Rectal smooth muscle tissue (tissue), 1 donor: ENCODE results near the gene AHDC1.

Experiments used
- H3K27ac ChIP-seq: one replicate; pipeline ENCODE4 v1.7.0; 2013; ENCODE audit warnings: low read depth, low read length, inconsistent platforms
- H3K27me3 ChIP-seq: one replicate; pipeline ENCODE4 v1.7.0; 2013; ENCODE audit warnings: low read length; ENCODE audit not compliant: control insufficient read depth, insufficient read depth
- H3K36me3 ChIP-seq: one replicate; pipeline ENCODE4 v1.7.0; 2013; ENCODE audit warnings: low read length; ENCODE audit not compliant: control insufficient read depth, insufficient read depth
- H3K4me1 ChIP-seq: one replicate; pipeline ENCODE4 v1.7.0; 2013; ENCODE audit warnings: low read length; ENCODE audit not compliant: control insufficient read depth, insufficient read depth
- H3K4me3 ChIP-seq: one replicate; pipeline ENCODE4 v1.7.0; 2013; ENCODE audit warnings: low read length
- H3K9ac ChIP-seq: one replicate; pipeline ENCODE4 v1.7.0; 2013; ENCODE audit warnings: low read length

AHDC1 gene

DNA sequence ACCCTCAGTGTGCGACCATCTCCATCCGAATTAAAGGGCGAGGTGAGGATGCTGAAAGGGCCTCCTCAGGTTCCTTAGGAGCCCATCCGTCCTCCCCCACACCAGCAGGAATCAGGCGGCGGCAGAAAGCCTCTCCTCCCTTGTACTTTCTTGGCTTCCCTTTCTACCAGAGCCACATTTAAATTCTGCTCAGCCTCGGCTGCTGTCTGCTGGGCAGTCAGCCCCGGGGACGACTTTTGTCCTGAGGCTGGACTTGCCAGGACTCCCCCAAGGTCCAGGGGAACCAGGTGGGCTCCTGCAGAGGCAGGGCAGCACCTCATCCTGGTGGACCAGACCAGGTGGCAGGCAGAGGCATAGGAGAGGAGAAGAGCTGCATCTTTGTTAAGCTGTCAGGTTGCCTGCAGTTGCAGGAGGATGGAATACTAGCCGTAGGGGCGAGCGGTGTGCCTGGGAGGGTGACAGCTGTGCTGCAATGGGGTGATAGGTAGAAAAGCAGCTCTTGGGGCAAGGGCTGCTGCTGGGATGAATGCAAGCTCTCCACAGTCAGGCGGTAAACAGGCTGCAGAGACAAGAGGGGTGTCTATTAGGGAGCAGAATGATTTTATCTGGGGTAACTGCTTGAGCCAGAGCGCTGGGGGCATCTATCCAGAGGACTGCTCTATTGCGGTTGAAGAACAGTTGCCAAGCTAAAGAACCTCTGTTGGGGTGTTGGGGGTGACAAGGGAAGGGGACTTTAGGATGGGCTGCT lies 67.8 kb downstream of the AHDC1 start:
- H3K4me1 ChIP-seq = peaks cover 42% of the 10 kb centered on the region
- H3K27ac ChIP-seq = peak overlapping the region; percentile 83
- H3K27me3 ChIP-seq = no peaks in the 10 kb centered on the region
- H3K9ac ChIP-seq = no peak overlapping the region
- H3K36me3 ChIP-seq = peaks cover 4% of the 10 kb centered on the region
- H3K4me3 ChIP-seq = no peak overlapping the region

DNA sequence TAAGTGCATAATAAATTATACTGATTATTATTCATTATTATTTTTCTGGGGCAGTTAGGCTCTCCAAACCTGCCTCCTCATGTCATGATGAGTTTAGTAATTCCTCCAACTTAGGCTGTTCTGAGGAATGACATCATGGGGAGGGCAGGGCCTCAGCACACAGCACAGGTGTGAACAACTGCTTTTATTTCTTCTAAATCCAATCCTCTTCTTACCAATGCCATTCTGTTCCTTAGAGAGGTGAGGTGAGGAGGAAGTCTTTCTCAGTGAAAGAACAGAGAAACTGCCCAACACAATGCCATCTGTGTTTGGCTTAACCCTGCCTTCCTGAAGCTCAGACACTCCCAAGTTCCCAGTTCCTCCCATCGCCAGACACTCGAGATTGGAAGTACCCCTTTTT lies 68.6 kb downstream of the AHDC1 start:
- H3K27me3 ChIP-seq = no peaks in the 10 kb centered on the region
- no peak overlapping the region for H3K4me3 ChIP-seq
- H3K4me1 ChIP-seq = peaks cover 39% of the 10 kb centered on the region
- H3K27ac ChIP-seq = peak overlapping the region; percentile 83
- H3K9ac ChIP-seq = no peak overlapping the region
- H3K36me3 ChIP-seq = peaks cover 4% of the 10 kb centered on the region

- peaks cover 4% of the 10 kb centered on the region for H3K36me3 ChIP-seq
- peaks cover 39% of the 10 kb centered on the region for H3K4me1 ChIP-seq
- no peak overlapping the region for H3K4me3 ChIP-seq
- no peaks in the 10 kb centered on the region for H3K27me3 ChIP-seq
- no peak overlapping the region for H3K27ac ChIP-seq
- H3K9ac ChIP-seq = no peak overlapping the region
Measured at GRCh38 chr1:27531959-27532685, 71.8 kb downstream of the AHDC1 start.

- H3K36me3 ChIP-seq = peaks cover 4% of the 10 kb centered on the region
- H3K4me1 ChIP-seq = peaks cover 37% of the 10 kb centered on the region
- peak overlapping the region; percentile 84 for H3K27ac ChIP-seq
- H3K9ac ChIP-seq = no peak overlapping the region
- H3K4me3 ChIP-seq = no peak overlapping the region
- no peaks in the 10 kb centered on the region for H3K27me3 ChIP-seq
Measured at GRCh38 chr1:27530192-27530591, 73.8 kb downstream of the AHDC1 start.

DNA sequence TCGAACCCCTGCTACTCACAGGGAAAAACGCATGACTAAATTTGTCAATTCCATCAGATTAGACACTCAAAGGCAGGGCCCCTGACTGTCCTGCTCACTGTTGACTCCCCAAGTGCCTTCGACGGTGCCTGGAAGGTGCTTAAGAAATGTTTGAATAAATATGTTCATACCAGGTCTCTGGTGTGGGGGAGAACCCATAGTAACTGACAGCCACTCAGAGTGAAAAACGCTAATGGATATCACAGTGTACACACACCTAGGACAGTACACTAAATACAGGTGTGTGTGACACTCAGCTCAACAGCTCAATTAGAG lies 74.3 kb downstream of the AHDC1 start:
- Histone ChIP-seq H3K4me1 (peaks cover 41% of the 10 kb centered on the region), H3K9ac (no peak overlapping the region), H3K27ac (peak overlapping the region; percentile 84), H3K27me3 (no peaks in the 10 kb centered on the region), H3K36me3 (peaks cover 4% of the 10 kb centered on the region), H3K4me3 (no peak overlapping the region)

DNA sequence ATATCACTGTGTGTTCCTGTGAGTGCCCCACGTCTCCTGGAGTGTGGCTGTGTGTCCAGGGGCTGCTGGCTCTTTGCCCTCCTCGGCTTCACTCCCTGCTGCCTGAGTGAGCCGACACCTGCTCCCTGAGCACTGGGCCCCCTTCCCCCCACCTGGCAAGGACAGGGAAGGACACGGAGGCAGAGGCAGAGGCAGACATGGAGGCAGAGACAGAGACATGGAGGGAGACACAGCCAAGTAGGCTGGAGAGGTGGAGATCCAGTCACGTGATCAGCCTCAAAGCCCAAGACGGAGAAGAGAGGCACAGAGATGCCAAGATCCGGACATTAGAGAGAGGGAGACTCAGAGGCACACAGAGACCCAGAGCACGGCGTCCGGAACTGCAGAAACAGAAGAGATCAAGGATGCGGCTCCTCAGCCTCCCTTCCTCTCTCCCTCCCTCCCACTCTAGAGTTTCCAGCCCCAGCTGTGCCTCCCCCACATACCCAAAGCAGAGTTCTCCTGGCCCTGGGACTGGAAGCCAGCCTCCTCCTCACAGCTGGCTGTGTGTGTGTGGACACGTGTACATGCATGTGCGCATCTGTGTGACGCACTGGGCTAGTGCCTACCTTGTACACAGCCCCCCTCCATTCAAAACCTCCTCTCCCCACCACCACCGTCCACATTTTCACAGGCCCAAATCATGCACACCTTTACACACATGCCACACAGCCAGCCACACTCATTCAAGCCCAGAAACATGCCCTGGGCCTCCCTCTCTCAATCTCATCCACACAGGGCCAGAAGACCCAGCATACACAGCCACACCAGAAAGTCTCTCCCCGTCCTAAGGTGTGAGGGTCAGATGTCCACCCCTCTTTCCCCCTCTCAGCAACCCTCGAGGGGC lies 74.9 kb downstream of the AHDC1 start:
- Histone ChIP-seq H3K36me3 (peaks cover 4% of the 10 kb centered on the region), H3K27ac (peak overlapping the region; percentile 84), H3K27me3 (no peaks in the 10 kb centered on the region), H3K9ac (peak overlapping the region; percentile 1), H3K4me1 (peaks cover 46% of the 10 kb centered on the region), H3K4me3 (peak overlapping the region; percentile 73)

GRCh38 chr1:27527890-27528817 lies 75.8 kb downstream of the AHDC1 start:
- Histone ChIP-seq H3K9ac (peak overlapping the region; percentile 64), H3K27ac (peak overlapping the region; percentile 84), H3K27me3 (no peaks in the 10 kb centered on the region), H3K4me3 (peak overlapping the region; percentile 73), H3K4me1 (peaks cover 55% of the 10 kb centered on the region), H3K36me3 (no peaks in the 10 kb centered on the region)

DNA sequence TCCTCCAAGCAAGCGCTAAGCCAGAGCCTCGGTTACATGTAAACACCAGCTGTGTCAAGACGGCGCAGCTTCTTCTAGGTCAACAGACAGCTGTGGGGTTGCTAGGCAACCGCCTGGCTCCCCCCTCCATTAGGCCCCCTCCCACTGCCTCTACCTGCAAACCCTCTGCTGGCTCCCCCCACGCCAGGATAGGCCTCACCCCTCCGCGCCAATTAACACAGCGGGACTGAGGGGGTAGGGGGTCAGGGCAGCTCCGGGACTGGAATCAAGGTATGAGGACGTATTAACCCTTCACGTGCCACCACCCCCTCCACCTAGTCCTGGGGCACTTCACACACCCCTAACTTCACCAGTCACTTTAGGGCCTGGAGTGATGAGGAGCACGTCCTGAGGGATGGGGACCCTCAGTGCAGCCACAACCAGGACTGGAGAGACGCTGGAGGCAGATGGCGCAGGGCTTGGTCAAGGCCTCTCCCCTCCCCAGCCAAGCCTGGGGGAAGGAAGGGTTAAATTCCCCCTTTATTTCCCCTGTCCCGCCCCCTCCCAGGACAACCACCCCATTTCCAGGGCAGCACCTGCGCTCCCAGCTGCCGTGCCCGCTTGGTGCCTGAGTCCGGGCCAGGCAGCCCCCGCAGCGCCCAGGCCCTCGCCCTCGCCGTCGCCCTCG lies 76.6 kb downstream of the AHDC1 start:
- no peaks in the 10 kb centered on the region for H3K27me3 ChIP-seq
- H3K4me1 ChIP-seq = peaks cover 63% of the 10 kb centered on the region
- no peak overlapping the region for H3K9ac ChIP-seq
- H3K27ac ChIP-seq = peak overlapping the region; percentile 84
- peak overlapping the region; percentile 73 for H3K4me3 ChIP-seq
- no peaks in the 10 kb centered on the region for H3K36me3 ChIP-seq

DNA sequence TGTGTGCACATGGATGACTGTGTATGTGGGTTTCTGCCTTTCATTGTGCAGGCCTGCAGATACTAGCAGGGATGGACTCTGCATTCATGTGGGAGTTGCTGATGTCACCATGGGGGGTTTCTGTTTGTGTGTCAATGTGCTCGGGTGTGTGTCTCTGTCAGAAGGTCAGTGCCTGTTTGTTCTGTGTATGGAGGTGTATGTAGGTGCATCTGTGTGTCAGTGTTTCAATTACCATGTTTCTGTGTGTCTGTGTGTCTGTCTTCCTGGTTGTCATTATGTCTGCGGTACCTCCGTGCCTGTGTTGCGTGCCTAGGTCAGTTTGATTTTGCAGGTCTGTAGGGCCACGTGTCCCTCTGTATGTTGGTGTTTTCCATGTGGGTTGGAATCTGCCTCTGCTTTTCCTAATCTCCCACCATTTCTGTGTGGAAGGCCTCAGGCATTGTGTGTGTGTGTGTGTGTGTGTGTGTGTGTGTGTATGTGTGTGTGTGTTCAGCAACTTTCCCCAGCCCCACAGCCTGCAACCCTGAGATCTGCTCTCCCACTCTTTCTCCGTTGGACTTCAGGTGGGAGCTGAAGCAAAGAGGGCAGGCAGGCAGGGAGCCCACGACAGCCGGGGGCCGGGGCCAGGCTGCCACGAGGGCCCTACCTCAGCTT lies 77.2 kb downstream of the AHDC1 start:
- H3K4me3 ChIP-seq = peak overlapping the region; percentile 73
- H3K36me3 ChIP-seq = no peaks in the 10 kb centered on the region
- H3K4me1 ChIP-seq = peaks cover 69% of the 10 kb centered on the region
- H3K27me3 ChIP-seq = no peaks in the 10 kb centered on the region
- peak overlapping the region; percentile 84 for H3K27ac ChIP-seq
- no peak overlapping the region for H3K9ac ChIP-seq

DNA sequence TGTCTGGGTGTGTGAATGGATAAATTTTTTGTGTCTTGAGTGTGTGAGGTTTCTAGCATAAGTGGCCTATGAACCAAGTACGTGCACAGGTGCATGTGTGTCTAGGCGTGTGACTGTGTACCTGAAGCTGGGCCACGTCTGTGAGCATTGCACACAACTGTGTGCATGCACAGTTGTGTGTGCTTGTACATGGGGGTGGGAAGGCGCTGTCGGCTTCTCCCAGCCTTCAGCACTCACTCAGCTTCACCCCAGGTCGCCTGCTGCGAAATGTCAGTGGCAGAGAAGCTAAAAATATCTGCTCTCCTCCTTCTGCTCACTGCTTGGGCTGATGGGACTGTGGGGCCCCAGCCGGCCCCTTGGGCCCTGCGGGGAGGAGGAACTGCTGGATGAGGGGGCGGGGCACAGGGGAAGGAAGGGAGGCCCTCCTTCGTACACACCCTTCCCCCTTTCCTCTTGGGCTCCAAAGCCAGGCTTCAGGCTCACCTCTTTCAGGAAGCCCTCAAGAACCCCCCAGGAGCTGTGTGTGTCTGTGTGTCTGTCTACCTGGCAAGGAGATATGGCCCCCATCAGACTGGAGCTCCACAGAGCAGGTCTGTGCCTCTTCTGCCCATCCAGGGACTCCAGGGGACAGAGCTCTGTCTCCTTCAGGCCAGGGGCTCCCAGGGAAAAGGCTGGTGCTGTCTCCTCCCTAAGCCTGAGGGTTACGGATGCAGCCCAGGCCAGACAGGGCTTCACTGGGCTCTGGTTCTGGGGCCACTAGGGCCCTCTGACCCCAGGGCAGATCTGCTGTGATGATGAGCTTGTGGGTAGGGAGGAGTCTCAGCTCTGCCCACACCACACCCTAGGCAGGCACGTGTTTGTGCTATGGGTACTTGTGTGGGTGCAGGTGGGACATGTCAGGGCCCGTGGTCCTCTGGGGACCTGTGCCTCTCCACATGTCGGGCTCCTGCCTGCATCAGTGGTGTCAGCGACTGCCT lies 78.4 kb downstream of the AHDC1 start:
- Histone ChIP-seq H3K9ac (no peak overlapping the region), H3K27me3 (no peaks in the 10 kb centered on the region), H3K4me3 (peak overlapping the region; percentile 52)

More for the DNA sequence above, 78.4 kb downstream of the AHDC1 start:
- Histone ChIP-seq H3K36me3 (no peaks in the 10 kb centered on the region), H3K27ac (peak overlapping the region; percentile 84), H3K4me1 (peaks cover 77% of the 10 kb centered on the region)
